Stimulated activated effector memory CD8-positive, alpha-beta T cell treated with anti-CD3 and anti-CD28 coated beads, Interleukin-12 subunit alpha, Interleukin-12 subunit beta, amount 100 ng/mL, for 72 hours (primary cell): Measurements from ENCODE around the gene LHX3.

Experiments used
- ATAC-seq: fragments of 150-1000 bp; cut with Tn5 transposase; 2 replicates; pipeline ENCODE4 v1.10.0; 2021
- DNase-seq, 2 donors: peaks; one replicate each; pipeline ENCODE4 v3.0.0; 2021 to 2022; ENCODE audit warnings: low spot score in 2 of 2
- H3K27ac Mint-ChIP-seq: one replicate; pipeline ENCODE4 v1.8.0; 2022; ENCODE audit warnings: mild to moderate bottlenecking, mixed read lengths
- H3K36me3 Mint-ChIP-seq: one replicate; pipeline ENCODE4 v1.8.0; 2022; ENCODE audit warnings: mild to moderate bottlenecking, mixed read lengths
- H3K4me1 Mint-ChIP-seq: one replicate; pipeline ENCODE4 v1.8.0; 2022; ENCODE audit warnings: mixed read lengths
- H3K4me3 Mint-ChIP-seq: one replicate; pipeline ENCODE4 v1.8.0; 2022; ENCODE audit warnings: mild to moderate bottlenecking, mixed read lengths
- H3K9me3 Mint-ChIP-seq: one replicate; pipeline ENCODE4 v1.8.0; 2022; ENCODE audit warnings: mixed read lengths

The LHX3 gene

DNA sequence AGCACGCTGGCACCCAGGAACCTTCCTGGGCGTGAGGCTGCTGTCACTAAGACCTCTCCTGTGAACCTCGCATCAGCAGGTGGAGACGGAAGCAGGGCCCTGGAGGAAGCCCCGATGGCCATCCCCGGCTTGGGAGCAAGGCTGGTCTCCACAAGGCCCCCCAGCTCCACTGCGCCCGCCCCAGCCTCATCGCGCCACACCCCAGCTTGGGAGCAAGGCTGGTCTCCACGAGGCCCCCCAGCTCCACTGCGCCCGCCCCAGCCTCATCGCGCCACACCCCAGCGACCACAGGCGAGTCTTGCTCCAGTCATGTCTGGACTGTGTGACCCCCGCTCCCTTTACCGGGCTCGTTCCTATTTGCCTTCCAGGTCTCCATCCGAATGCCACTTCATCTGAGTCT lies 29.7 kb upstream of the LHX3 start:
- Mint-ChIP-seq H3K4me3 (no peak overlapping the region), H3K4me1 (peaks cover 47% of the 10 kb centered on the region), H3K36me3 (peaks cover 48% of the 10 kb centered on the region), H3K27ac (no peak overlapping the region), H3K9me3 (no peaks in the 10 kb centered on the region)
- DNase-seq (no peak), ATAC-seq (peak; percentile 74)

DNA sequence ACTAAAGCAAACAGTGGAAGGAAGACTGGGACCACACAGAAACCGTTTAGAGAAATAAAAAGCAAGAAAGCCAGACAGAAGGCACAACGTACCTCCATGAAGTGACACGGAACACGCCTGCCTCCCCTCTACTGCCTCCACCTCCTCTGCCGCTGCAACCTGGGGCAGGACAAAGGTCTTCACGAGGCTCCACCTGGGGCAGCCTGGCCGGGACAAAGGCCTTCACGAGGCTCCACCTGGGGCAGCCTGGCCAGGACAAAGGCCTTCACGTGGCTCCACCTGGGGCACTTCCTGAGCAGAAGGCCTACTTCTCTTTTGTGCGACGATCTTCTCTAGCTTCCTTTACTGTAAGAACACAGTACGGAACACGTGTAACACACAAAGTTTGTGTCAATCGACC lies 28.9 kb upstream of the LHX3 start:
- no peaks in the 10 kb centered on the region for H3K9me3 Mint-ChIP-seq
- H3K27ac Mint-ChIP-seq: peak overlapping the region; percentile 57
- H3K4me1 Mint-ChIP-seq: peaks cover 42% of the 10 kb centered on the region
- H3K4me3 Mint-ChIP-seq: no peak overlapping the region
- DNase-seq: no peak
- no peak for ATAC-seq
- H3K36me3 Mint-ChIP-seq: peaks cover 48% of the 10 kb centered on the region

DNA sequence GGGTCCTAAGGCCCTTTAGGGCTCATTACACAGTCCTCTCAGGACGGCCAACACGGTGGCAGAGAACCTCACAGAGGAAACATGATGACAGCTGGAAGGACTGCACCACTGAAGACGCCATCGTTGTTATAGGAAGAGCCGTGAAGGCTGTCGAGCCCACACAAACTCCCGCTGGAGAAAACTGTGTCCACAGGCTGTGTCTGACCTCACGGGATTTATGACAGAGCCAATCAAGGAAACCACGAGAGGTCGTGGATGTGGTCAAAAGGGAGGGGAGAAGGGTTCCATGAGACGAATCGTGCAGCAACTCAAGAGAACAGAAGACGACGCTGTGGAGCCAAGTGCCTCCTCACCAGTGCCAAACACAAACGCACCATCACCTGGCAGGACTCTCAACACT lies 28.5 kb upstream of the LHX3 start:
- no peak for DNase-seq
- H3K36me3 Mint-ChIP-seq: peaks cover 46% of the 10 kb centered on the region

DNA sequence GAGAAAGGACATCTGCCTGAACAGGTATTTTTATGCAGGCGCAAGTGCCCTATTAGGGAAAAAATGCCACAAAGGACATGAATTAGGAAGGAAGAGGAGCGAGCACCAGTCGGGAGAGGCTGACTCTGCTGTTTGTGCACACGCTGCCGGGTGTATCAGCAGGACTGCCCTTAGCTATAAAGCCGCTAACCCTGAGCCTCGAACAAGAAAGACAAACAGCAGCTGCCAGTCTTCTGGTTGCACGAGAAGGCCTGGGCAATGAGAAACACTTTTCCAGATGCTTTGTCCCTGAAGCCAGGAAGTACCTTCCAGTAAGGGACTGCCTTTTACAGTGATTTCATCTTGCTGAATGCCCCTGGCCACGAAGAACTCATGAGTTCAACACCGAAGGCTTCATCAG lies 28.0 kb upstream of the LHX3 start:
- Mint-ChIP-seq H3K27ac (peak overlapping the region; percentile 57), H3K4me1 (peaks cover 42% of the 10 kb centered on the region), H3K4me3 (no peak overlapping the region), H3K9me3 (no peaks in the 10 kb centered on the region), H3K36me3 (peaks cover 48% of the 10 kb centered on the region)
- ATAC-seq (no peak), DNase-seq (no peak)

More for the DNA sequence above, 28.5 kb upstream of the LHX3 start:
- Mint-ChIP-seq H3K27ac (peak overlapping the region; percentile 57), H3K4me3 (no peak overlapping the region), H3K4me1 (peaks cover 42% of the 10 kb centered on the region), H3K9me3 (no peaks in the 10 kb centered on the region)
- ATAC-seq: no peak

DNA sequence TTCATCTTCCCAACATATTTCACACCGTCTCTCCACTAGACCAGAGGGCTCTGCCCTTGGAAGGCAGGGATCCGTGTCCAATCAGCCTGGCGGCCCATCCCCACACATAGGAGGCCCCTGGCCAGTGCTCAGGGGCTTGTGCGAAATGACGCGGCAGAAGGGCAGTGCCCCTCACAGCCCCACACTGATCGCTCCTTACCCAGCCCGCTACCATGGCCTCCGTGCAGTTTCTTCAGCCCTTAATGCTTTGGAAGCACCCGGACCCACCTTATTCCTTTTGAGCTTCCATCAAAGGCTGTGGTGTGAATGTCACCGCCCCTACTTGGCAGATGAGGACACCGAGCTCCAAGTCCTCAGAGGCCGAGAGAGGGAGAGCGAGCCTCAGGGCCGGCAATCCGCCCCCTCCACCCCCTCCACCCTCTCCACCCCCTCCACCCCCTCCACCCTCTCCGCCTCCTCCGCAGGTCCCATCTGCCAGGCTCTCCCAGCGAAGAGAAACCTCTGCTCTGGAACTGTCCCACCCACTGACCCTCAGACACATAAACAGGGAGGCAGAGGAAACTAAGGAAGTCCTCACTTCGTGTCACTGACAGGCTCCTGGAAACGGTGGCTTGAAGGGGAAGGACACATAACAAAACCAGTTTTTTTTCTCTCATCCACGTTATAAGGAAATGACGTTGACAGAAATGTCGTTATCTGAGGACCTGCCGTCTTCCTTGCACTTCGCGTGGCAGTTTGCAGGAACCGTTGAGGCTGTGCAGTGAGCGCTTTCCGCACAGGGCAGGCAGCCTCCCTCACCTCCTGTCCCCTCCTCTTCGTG lies 26.8 kb upstream of the LHX3 start:
- no peak for DNase-seq
- peaks cover 50% of the 10 kb centered on the region for H3K36me3 Mint-ChIP-seq
- no peaks in the 10 kb centered on the region for H3K9me3 Mint-ChIP-seq
- H3K4me1 Mint-ChIP-seq: peaks cover 46% of the 10 kb centered on the region
- H3K27ac Mint-ChIP-seq: no peak overlapping the region
- H3K4me3 Mint-ChIP-seq: no peak overlapping the region
- no peak for ATAC-seq

DNA sequence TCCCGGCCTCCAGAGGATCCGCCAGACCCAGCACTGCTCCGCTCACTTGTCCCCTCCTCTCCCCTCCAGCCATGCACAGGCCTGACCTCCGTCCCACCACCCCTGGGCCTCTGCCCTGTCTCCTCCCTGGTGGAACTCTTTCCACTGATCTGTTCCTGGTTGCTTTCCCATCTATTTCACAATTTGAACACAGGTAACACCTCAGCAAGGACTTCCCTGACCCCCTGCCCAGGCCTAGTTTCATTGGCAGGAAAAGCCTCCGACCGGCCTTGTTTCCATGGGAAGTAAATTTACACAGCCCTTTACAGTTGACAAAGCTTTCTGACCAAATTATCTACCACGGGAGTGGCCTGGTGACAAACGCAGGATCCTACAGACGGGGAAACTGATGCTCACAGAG lies 25.8 kb upstream of the LHX3 start:
- H3K36me3 Mint-ChIP-seq: peaks cover 47% of the 10 kb centered on the region
- no peaks in the 10 kb centered on the region for H3K9me3 Mint-ChIP-seq
- peaks cover 46% of the 10 kb centered on the region for H3K4me1 Mint-ChIP-seq
- no peak for DNase-seq
- H3K4me3 Mint-ChIP-seq: no peak overlapping the region
- ATAC-seq: no peak
- peak overlapping the region; percentile 64 for H3K27ac Mint-ChIP-seq

DNA sequence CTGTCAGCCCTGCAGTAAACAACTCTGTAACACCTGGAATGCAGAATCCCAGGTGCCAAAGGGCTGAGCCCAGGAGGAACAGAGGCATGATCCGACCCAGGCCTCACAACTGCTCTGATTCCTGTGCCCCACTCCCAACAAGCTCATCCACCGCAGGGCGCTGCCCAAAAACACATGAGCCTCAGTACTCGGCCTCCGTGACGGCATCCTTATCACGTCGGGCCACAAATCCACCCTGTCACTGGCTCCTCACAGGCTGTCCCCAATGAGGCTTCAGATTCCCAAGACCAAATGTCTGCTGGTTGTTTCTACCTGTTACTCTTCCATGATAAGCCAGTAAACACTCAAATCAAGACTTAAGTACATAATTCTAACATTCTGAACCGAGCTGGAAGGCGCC lies 25.4 kb upstream of the LHX3 start:
- no peak overlapping the region for H3K4me3 Mint-ChIP-seq
- no peak for ATAC-seq
- no peaks in the 10 kb centered on the region for H3K9me3 Mint-ChIP-seq
- peaks cover 43% of the 10 kb centered on the region for H3K36me3 Mint-ChIP-seq
- peaks cover 45% of the 10 kb centered on the region for H3K4me1 Mint-ChIP-seq
- DNase-seq: no peak
- peak overlapping the region; percentile 64 for H3K27ac Mint-ChIP-seq

DNA sequence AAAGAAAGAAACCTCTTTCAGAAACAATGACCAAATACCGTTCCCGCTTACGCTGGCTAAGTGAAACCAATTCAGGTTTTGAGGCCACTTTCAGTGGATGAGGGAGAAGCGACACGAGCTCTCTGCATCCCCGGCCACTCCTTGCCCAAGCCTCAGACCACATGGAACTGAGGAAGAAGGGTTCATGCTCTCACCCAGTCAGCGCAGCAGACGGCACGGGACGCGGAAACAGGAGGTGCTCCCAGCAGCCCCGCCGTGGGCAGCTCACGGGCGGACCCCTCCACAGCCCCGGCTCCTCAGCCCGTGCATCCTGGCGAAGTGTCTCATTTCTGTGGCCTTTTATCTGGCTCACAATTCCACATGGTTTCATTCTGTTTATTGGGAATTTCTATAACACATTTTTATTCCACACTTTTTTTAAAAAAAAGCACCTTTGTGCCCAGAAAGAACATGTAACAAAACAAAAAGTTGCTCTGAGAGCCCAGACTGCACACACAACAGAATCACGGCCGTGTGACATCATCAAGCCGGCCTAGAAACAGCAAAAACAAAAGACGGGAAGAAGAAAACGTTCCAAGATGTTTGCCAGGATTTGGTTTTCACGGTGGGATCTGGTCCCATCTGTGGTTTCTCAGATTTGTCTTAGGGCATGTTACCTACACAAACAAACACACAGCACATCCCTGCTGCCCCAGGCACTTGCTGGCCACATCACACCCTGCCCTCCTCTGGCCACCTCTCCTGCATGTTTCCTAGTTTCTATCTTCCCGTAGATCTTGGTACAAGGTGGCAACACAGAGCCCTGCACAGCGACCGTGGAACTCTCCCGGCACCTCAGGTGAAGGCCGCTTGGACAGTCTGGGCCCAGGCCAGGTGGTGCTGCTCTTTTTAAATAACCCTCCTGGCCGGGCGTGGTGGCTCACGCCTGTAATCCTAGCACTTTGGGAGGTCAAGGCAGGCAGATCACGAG lies 24.5 kb upstream of the LHX3 start:
- ATAC-seq (no peak), DNase-seq (no peak)
- Mint-ChIP-seq H3K4me3 (no peak overlapping the region), H3K36me3 (peaks cover 43% of the 10 kb centered on the region), H3K4me1 (peaks cover 35% of the 10 kb centered on the region), H3K9me3 (no peaks in the 10 kb centered on the region), H3K27ac (no peak overlapping the region)

DNA sequence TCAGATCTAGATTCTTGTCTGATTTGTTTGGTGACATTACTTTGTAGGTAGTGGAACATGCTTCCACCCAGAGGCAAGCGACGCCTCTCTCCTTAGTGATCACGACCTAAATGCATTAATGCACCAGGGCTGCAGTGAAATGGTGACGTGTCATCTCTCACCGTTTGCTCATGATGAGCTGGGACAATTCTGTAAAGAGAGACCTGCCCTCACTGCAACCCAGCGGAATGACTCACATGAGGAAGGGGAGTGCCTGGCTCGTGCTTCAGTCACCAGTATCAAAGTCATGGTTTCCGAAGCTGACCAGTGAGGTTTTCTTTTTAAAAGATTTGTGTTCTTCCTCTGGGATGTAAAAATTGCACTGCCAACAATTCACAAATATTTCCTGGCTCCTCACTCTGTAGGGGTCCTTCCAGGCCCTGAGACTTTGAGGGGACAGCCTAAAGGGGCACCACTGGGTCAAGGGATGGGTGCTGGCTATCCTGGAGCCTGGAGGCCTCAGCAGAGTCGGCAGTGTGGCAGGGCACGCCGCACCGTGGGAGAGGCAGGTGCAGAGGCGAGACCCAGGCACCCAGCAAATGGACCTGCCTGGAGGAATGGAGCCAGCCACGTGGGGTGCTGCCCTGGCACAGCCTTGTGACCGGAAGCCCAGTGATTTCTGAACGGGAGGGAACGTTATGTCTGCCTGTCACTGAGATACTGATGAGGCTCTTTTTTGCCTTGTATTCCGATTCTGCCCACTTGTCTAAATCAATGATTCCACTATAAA lies 23.4 kb upstream of the LHX3 start:
- Mint-ChIP-seq H3K36me3 (peaks cover 43% of the 10 kb centered on the region), H3K4me1 (peaks cover 31% of the 10 kb centered on the region), H3K27ac (peak overlapping the region; percentile 83), H3K9me3 (no peaks in the 10 kb centered on the region), H3K4me3 (peak overlapping the region; percentile 18)
- DNase-seq (no peak), ATAC-seq (peak; percentile 86)

DNA sequence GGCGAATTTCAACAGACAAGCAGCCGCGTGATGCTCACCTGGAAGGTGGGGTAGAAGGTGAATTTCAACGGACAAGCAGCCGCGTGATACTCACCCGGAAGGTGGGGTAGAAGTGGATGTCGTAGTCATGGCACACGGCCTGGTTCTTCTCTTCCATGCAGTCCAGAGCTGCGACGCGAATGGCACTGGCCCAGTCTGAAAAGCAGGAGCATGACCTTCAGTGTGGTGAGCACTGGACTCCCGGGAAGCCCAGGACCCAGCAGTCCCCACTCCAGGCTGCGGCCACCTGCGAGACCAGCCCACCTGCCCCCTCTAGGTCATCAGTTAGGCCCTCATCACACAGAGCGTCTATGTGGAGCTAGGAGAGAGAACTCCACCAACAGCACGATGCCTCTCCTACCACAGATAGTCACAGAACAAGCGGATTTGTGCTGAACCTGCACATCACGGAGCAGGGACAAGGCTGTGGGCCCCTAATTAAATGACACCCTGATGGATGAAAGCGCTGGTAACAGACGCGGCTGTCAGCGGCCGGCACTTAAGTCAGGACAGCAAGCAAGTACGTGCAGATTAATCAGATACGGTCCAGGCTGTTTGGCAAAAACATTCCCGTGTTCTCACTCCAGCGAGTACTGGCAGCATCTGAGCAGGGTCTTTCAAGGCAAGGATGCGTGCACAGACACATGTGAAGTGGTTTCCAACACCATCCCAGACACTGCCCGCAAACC lies 21.9 kb upstream of the LHX3 start:
- no peak overlapping the region for H3K27ac Mint-ChIP-seq
- H3K9me3 Mint-ChIP-seq: no peaks in the 10 kb centered on the region
- H3K4me1 Mint-ChIP-seq: peaks cover 26% of the 10 kb centered on the region
- DNase-seq (no peak), ATAC-seq (no peak)
- no peak overlapping the region for H3K4me3 Mint-ChIP-seq
- peaks cover 44% of the 10 kb centered on the region for H3K36me3 Mint-ChIP-seq

DNA sequence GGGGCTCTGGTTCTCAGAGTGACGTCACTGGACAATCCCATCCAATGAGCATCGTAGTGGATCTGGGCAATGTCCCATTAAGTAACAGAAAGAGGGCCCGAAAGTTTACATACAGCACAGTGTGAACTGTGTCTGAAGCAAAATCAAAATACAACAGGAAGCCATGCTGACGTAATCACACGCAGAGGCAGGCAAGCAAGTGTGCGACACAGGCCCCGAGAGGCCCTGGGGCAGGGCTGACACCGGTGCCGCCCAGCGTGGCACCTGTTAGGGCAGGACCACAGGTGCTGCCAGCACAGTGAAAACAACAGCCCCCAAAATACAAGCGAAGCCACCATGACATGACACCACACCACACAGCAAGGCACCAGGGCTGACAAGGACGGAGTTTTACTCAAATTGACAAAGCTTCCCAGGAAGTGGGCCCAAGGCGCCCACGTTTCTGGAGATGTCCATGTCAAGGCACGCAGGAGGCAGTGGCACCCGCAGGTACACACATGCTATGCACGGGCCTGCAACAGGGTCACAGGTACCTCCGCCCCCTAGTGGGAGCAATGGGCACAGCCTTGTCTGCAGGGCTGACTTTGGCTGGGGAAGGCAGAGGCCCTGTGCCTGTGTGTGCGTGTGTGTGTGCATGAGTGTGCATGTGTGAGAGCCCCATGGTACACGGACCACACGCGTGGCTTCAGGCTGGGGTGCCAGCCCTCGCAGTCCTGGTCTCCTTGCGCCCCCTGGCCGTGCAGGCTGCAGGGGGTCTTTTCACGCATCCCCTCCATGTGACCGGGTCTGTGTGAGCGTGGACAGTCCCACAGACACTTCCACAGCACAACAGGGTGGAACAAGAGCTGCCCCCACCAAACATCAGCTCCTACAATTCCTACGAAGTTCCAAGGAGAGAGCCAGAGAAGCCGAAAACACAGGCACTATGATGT lies 21.1 kb upstream of the LHX3 start:
- DNase-seq (peak; percentile 56 to 80), ATAC-seq (peak; percentile 75)
- peaks cover 42% of the 10 kb centered on the region for H3K36me3 Mint-ChIP-seq
- peak overlapping the region; percentile 51 for H3K4me3 Mint-ChIP-seq
- peaks cover 27% of the 10 kb centered on the region for H3K4me1 Mint-ChIP-seq
- H3K27ac Mint-ChIP-seq: peak overlapping the region; percentile 58
- no peaks in the 10 kb centered on the region for H3K9me3 Mint-ChIP-seq

DNA sequence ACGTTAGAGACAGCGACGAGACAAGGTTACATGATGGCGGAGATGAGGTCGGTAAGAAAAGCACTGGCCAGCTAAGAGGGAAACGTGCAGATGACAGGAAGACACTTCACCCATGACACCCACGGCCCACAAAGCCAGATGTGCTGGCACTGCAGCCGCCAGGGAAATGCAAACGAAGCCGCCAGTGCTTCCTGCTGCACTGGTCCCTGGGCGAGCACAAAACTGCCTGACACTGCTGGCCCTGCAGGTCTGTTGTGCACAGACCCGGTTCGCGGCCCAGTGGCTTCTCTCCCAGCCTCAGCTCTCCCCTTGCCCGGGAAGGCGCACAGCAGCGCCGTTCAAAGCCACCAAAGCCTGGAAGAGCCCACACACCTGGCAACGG lies 20.4 kb upstream of the LHX3 start:
- DNase-seq (no peak), ATAC-seq (peak; percentile 38)
- Mint-ChIP-seq H3K4me3 (peak overlapping the region; percentile 51), H3K36me3 (peaks cover 45% of the 10 kb centered on the region), H3K27ac (peak overlapping the region; percentile 58), H3K4me1 (peaks cover 33% of the 10 kb centered on the region), H3K9me3 (no peaks in the 10 kb centered on the region)

DNA sequence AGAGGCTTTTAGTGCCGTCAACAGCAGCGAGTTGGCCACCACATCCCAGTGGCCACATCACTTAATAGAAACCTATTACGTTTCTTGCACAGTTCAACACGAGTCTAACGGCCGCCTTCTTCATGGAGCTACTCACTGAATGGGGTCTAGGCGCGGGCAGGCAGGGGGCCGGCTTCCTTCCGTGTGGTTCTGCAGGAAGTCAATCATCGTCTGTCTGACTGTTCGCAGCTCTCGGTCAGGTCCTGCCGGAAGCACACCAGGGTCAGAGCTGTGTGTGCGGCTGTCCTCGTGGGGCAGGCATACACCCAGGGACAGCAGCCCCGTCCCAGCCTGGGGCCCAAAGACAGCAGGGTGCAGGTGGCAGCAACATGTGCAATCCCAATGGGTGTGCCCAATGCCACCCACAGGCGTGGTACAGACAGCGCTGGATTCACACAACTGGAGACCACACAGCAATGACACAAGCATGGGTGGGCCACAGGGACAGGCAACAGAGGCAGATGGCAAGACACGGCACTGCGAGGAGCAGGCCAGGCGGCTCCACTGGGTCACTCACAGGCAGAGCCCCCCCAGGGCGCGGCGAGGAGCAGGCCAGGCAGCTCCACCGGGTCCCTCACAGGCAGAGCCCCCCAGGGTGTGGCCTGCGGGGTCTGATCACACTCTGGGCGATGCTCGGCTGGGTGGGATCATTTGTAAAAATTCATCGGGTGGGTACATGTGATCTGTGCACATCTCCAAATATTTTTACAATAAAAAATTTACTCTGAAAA lies 19.1 kb upstream of the LHX3 start:
- Mint-ChIP-seq H3K4me1 (peaks cover 30% of the 10 kb centered on the region), H3K4me3 (no peak overlapping the region), H3K36me3 (peaks cover 57% of the 10 kb centered on the region), H3K9me3 (no peaks in the 10 kb centered on the region), H3K27ac (no peak overlapping the region)
- no peak for DNase-seq
- ATAC-seq: no peak
